IPS DF 4.7 (cell line): ENCODE results near the gene ENTPD6.
"Not testable (repeated sequence)": the region's sequence is repeated elsewhere in the genome, so short reads cannot be mapped to it uniquely, and the experiment has no call there.

ENCODE experiments used
- DNase-seq: peaks from one replicate; pipeline ENCODE4 v3.0.0-alpha.2; 2013; ENCODE audit warnings: low spot score; ENCODE audit errors: extremely low read depth

The ENTPD6 gene

GRCh38 chr20:25254986-25255680, 59.6 kb downstream of the ENTPD6 start:
- DNase-seq, result no peak

- DNase-seq, result no peak
These were observed 60.8 kb downstream of the ENTPD6 start for GRCh38 chr20:25256226-25256859.

- no peak for DNase-seq
These were observed 61.6 kb downstream of the ENTPD6 start for GRCh38 chr20:25257130-25257529.

- no peak for DNase-seq
These were observed 62.4 kb downstream of the ENTPD6 start for GRCh38 chr20:25257756-25258475.

- DNase-seq, result no peak
These were observed 62.9 kb downstream of the ENTPD6 start for GRCh38 chr20:25258476-25258805.

- DNase-seq, result no peak
These were observed 63.3 kb downstream of the ENTPD6 start for GRCh38 chr20:25258828-25259227.

GRCh38 chr20:25259358-25259757, 63.8 kb downstream of the ENTPD6 start:
- no peak for DNase-seq

GRCh38 chr20:25259788-25260254, 64.3 kb downstream of the ENTPD6 start:
- no peak for DNase-seq

GRCh38 chr20:25260770-25261437, 65.4 kb downstream of the ENTPD6 start:
- DNase-seq, result not testable (repeated sequence)

GRCh38 chr20:25269057-25269832, 73.7 kb downstream of the ENTPD6 start:
- no peak for DNase-seq

- DNase-seq, result no peak
These were observed 74.3 kb downstream of the ENTPD6 start for GRCh38 chr20:25269833-25270170.

- DNase-seq, result no peak
These were observed 75.3 kb downstream of the ENTPD6 start for GRCh38 chr20:25270829-25271251.

GRCh38 chr20:25271486-25272222, 76.1 kb downstream of the ENTPD6 start:
- no peak for DNase-seq

GRCh38 chr20:25272223-25273000, 76.9 kb downstream of the ENTPD6 start:
- no peak for DNase-seq

GRCh38 chr20:25273046-25273445, 77.5 kb downstream of the ENTPD6 start:
- DNase-seq, result no peak

GRCh38 chr20:25273541-25274358, 78.2 kb downstream of the ENTPD6 start:
- no peak for DNase-seq

GRCh38 chr20:25274481-25274880, 79.0 kb downstream of the ENTPD6 start:
- no peak for DNase-seq

GRCh38 chr20:25274891-25275812, 79.6 kb downstream of the ENTPD6 start:
- DNase-seq, result no peak
